ENCODE results near the gene WDFY4. TPM values are rescaled to one million over a fixed set of nuclear protein-coding genes. Genes with fewer than 3 reads are reported as not detected.

The WDFY4 gene
- total and polyA plus RNA-seq, 2 of the 4 experiments (the other 2 are of a cell fraction): not detected

DNA sequence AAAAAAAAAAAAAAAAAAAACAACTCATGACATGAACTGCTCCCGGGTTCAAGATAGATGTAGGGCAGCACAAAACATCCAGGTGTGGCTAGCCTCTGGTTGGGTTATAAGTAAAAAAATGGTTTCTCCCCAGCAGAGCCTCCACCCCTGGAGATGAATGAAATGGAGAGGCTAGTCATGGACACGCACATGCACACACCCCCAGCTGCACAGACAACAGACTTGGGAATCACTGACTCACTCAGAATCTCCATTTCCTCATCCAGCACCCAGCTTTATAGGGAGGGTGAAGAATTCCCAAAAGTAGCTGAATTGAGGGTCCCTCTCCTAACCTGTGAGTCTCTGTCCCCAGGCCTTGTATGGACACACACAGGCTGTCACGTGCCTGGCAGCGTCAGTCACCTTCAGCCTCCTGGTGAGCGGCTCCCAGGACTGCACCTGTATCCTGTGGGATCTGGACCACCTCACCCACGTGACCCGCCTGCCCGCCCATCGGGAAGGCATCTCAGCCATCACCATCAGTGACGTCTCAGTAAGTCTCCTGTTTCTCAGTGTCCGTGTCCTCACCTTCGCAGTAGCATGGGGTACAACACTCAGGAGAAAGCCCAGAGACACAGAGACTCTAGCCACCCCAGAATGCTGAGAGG lies 290.0 kb downstream of the WDFY4 start:
- Histone ChIP-seq H4K5ac (ENCODE audit: low read depth, low read length) (no peak overlapping the region), H3K14ac (replicated peaks; ENCODE audit: low read depth, low read length) (no peak overlapping the region), H3K27me3 (ENCODE audit: control insufficient read depth, insufficient read depth, low read length) (peaks cover 13% of the 10 kb centered on the region), H4K8ac (ENCODE audit: low read depth in 2 of 2, low read length in 2 of 2) (no peak overlapping the region), H3K4me2 (ENCODE audit: low read depth, low read length) (no peak overlapping the region), H2BK20ac (ENCODE audit: low read depth, low read length) (no peak overlapping the region), H4K20me1 (ENCODE audit: insufficient read depth, low read length) (no peaks in the 10 kb centered on the region), H3K4ac (ENCODE audit: low read depth, low read length) (no peak overlapping the region), H3K18ac (ENCODE audit: low read depth, low read length) (no peak overlapping the region), H4K91ac (ENCODE audit: insufficient read depth, low read depth, low read length) (no peak overlapping the region), H2BK15ac (ENCODE audit: low read depth, low read length) (no peak overlapping the region), H2AK5ac (ENCODE audit: low read depth, low read length) (no peak overlapping the region), H3K23ac (ENCODE audit: low read depth, low read length) (no peak overlapping the region), H3K4me3 (ENCODE audit: insufficient read depth, low read depth, low read length) (no peak overlapping the region), H3K9ac (ENCODE audit: low read depth, low read length) (no peak overlapping the region), H3K27ac (ENCODE audit: insufficient read depth, low read length) (no peak overlapping the region), H2AK9ac (replicated peaks; ENCODE audit: low read depth, low read length, poor library complexity) (no peak overlapping the region), H3K79me1 (ENCODE audit: low read depth in 1 of 2, low read length in 2 of 2) (no peaks in the 10 kb centered on the region), H2BK120ac (ENCODE audit: low read depth, low read length) (no peak overlapping the region), H3K9me3 (ENCODE audit: control insufficient read depth, insufficient read depth, low read length) (no peaks in the 10 kb centered on the region), H3K4me1 (ENCODE audit: control insufficient read depth, insufficient read depth, low read length) (no peaks in the 10 kb centered on the region), H3K36me3 (ENCODE audit: control insufficient read depth, insufficient read depth, low read length) (no peaks in the 10 kb centered on the region), H2AFZ (replicated peaks; ENCODE audit: low read length, poor library complexity) (no peak overlapping the region), H3K9me1 (ENCODE audit: insufficient read depth, low read length) (no peaks in the 10 kb centered on the region), H3K56ac (ENCODE audit: extremely low read depth, insufficient read depth, low read length) (no peak overlapping the region), H2BK5ac (ENCODE audit: low read depth, low read length, poor library complexity, severe bottlenecking) (no peak overlapping the region)
- TF ChIP-seq POLR2A (IDR thresholded peaks at IDR 0.05; ENCODE audit: low read depth, low read length) (no peak), MXI1 (IDR thresholded peaks at IDR 0.05; ENCODE audit: borderline replicate concordance, low read depth, low read length) (no peak), CHD1 (IDR thresholded peaks at IDR 0.05; ENCODE audit: low read depth, low read length) (no peak), RCOR1 (IDR thresholded peaks at IDR 0.05; ENCODE audit: insufficient replicate concordance, low read length) (no peak), FOS (IDR thresholded peaks at IDR 0.05; ENCODE audit: low read depth, low read length) (no peak), MAZ (IDR thresholded peaks at IDR 0.05; ENCODE audit: borderline replicate concordance, low read depth, low read length) (no peak), RFX5 (IDR thresholded peaks at IDR 0.05; ENCODE audit: low read depth, low read length) (no peak), CEBPB (IDR thresholded peaks at IDR 0.05; ENCODE audit: low read depth, low read length) (no peak), SMC3 (IDR thresholded peaks at IDR 0.05; ENCODE audit: low read depth, low read length) (no peak), BHLHE40 (IDR thresholded peaks at IDR 0.05; ENCODE audit: low read depth, low read length) (no peak)
- TF ChIP-seq, protein P1, sequence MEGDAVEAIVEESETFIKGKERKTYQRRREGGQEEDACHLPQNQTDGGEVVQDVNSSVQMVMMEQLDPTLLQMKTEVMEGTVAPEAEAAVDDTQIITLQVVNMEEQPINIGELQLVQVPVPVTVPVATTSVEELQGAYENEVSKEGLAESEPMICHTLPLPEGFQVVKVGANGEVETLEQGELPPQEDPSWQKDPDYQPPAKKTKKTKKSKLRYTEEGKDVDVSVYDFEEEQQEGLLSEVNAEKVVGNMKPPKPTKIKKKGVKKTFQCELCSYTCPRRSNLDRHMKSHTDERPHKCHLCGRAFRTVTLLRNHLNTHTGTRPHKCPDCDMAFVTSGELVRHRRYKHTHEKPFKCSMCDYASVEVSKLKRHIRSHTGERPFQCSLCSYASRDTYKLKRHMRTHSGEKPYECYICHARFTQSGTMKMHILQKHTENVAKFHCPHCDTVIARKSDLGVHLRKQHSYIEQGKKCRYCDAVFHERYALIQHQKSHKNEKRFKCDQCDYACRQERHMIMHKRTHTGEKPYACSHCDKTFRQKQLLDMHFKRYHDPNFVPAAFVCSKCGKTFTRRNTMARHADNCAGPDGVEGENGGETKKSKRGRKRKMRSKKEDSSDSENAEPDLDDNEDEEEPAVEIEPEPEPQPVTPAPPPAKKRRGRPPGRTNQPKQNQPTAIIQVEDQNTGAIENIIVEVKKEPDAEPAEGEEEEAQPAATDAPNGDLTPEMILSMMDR (conservative IDR thresholded peaks at IDR 0.05; ENCODE audit: low read depth, low read length): no peak
- TF ChIP-seq, protein P2, sequence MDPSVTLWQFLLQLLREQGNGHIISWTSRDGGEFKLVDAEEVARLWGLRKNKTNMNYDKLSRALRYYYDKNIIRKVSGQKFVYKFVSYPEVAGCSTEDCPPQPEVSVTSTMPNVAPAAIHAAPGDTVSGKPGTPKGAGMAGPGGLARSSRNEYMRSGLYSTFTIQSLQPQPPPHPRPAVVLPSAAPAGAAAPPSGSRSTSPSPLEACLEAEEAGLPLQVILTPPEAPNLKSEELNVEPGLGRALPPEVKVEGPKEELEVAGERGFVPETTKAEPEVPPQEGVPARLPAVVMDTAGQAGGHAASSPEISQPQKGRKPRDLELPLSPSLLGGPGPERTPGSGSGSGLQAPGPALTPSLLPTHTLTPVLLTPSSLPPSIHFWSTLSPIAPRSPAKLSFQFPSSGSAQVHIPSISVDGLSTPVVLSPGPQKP (IDR thresholded peaks at IDR 0.05; ENCODE audit: borderline replicate concordance, low read depth, low read length): no peak
- TF ChIP-seq, protein P3, sequence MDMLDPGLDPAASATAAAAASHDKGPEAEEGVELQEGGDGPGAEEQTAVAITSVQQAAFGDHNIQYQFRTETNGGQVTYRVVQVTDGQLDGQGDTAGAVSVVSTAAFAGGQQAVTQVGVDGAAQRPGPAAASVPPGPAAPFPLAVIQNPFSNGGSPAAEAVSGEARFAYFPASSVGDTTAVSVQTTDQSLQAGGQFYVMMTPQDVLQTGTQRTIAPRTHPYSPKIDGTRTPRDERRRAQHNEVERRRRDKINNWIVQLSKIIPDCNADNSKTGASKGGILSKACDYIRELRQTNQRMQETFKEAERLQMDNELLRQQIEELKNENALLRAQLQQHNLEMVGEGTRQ (IDR thresholded peaks at IDR 0.05; ENCODE audit: low read depth, low read length): no peak
- dilution Hi-C loops (cut with HindIII; ENCODE audit: low sequenced_read_pairs, unreplicated experiment): no loop called here
- no peak for DNase-seq
- no peak for ATAC-seq (ENCODE audit: low read depth)
- ChIA-PET POLR2A (ENCODE audit: unreplicated experiment) (no interaction called here), CTCF (no interaction called here)
- BruUV-seq (replicated peaks): no TSS peak
- intact Hi-C loops (cut with micrococcal nuclease): loop anchor here (10.0 kb wide), 1 partner anchor 310 kb away; no protein-coding TSS in a partner anchor
- in situ Hi-C loops (cut with MboI; ENCODE audit: low sequenced_read_pairs): loop anchor here (5.0 kb wide), 1 partner anchor 538 kb away; no protein-coding TSS in a partner anchor
- WGBS, 2 experiments (ENCODE audit: extremely low coverage in 2 of 2, insufficient read length in 1 of 2): 67% methylated on average over 3 of the region's 12 CpGs; no CpG with 5 or more reads in 1 of the 2 experiments

All from IMR-90 (cell line).